Muscle of back (tissue), 11 donors: Measurements from ENCODE around the gene SPDYE2. TPM values are rescaled to one million over a fixed set of nuclear protein-coding genes. Genes with fewer than 3 reads are reported as not detected.
"Not testable (repeated sequence)": the region's sequence is repeated elsewhere in the genome, so short reads cannot be mapped to it uniquely, and the experiment has no call there.

Experiments used
- DNase-seq, 3 donors: peaks; one replicate each; pipeline versions ENCODE4 v3.0.0 to v3.0.0-alpha.2; 2013
- polyA plus RNA-seq, 10 donors: library from polyadenylated mRNA; unstranded; fragments of 120-200 nt; gene quantifications; one replicate each; pipeline ENCODE4 v1.2.1, GENCODE V29; 2013; ENCODE audit not compliant: insufficient read length in 10 of 10

The SPDYE2 gene
- polyA plus RNA-seq, 10 donors = 2.3 to 13.2 (median 5.3) TPM

DNA sequence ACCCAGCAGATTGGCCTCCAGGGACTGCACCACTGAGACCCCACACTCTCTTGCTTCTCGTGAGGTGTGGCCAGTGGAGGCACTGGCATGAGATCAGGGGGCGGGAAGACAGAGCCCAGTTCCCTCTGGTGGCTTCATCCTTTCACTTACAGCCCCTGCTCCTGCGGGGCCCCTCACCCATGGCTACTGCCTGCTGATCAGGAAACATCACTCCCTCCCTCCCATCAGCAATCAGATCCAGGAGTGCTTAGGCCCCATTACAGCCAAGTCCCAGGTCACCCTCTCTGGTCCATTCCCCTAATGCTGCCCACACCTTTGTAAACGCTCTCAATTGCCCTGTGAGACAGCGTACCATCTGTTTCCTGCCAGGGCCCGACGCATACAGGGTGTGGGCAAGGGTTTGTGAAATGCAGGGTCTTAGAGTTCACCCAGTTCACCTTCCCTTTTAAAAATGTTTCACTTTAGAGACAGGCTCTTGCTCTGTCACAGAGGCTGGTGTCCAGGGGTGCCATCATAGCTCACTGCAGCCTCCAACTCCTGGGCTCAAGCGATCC lies 15.9 kb upstream of the SPDYE2 start:
- peak in 1 of 3 donors; percentile 0 for DNase-seq

- not testable (repeated sequence) for DNase-seq
These were observed 10.4 kb upstream of the SPDYE2 start for GRCh38 chr7:102540604-102541003.

GRCh38 chr7:102542083-102542482 lies 8.9 kb upstream of the SPDYE2 start:
- not testable (repeated sequence) for DNase-seq

- DNase-seq = not testable (repeated sequence)
These were observed 8.3 kb upstream of the SPDYE2 start for GRCh38 chr7:102542771-102543170.

GRCh38 chr7:102543596-102543995 lies 7.4 kb upstream of the SPDYE2 start, which contains the start of gene UPK3BL2:
Gene UPK3BL2, minus strand, starts transcription at chr7:102543696. Its CDS starts 60 bp downstream, at chr7:102543636.
- DNase-seq = not testable (repeated sequence)

DNA sequence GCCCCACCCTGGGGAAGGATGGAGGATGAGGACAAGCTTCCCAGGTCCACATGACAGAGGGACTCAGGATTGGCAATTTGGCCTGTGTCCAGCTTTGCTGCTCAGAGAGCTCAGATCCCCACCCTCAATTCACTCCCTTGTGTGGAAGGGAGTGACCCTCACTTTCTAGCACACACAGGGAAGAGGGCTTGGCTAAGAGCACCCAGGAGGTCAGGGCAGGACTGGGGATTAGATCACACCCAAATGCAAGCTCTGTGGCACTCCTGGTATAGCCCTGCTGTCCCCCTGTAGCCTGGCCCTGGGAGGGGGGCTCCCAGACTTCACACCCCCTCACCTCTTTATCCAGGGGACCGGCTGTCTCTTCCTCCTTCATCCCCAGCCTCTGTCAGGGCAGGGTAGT lies 6.7 kb upstream of the SPDYE2 start:
- not testable (repeated sequence) for DNase-seq

- not testable (repeated sequence) for DNase-seq
These were observed 5.7 kb upstream of the SPDYE2 start for GRCh38 chr7:102545288-102545687.

GRCh38 chr7:102546353-102546752 lies 4.7 kb upstream of the SPDYE2 start:
- DNase-seq = not testable (repeated sequence)

DNA sequence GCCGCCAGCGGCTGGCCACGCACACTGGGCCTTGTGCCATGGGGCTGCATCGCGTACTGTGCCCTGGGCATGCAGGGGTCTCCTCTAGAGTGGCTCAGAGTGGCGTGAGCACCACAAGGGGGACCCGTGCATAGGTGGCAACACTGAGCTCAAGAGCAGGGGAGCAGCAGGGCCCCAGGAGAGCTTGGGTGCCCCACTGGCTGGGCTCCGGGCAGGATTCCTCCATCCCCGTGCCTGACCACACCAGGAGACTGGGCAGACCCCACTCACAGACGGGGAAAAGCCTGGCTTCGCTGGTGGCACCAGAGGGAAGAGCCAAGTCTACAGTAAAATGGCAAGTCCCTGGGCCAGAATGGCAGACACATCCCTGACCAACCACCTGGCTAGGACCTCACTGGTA lies 17.6 kb downstream of the SPDYE2 start:
- not testable (repeated sequence) for DNase-seq

- DNase-seq = peak; percentile 92 to 98 (median 94)
These were observed 21.5 kb downstream of the SPDYE2 start, which contains the start of gene POLR2J3 for GRCh38 chr7:102572261-102573239. Gene POLR2J3, minus strand, starts transcription at chr7:102572583. Its CDS starts 62 bp downstream, at chr7:102572521.

- DNase-seq = not testable (repeated sequence)
These were observed 23.6 kb downstream of the SPDYE2 start for GRCh38 chr7:102574607-102575006.

- DNase-seq = not testable (repeated sequence)
These were observed 25.3 kb downstream of the SPDYE2 start for GRCh38 chr7:102576363-102576762.

- DNase-seq = not testable (repeated sequence)
These were observed 26.6 kb downstream of the SPDYE2 start for GRCh38 chr7:102577315-102578240.

- DNase-seq = not testable (repeated sequence)
These were observed 27.5 kb downstream of the SPDYE2 start for GRCh38 chr7:102578486-102578885.

DNA sequence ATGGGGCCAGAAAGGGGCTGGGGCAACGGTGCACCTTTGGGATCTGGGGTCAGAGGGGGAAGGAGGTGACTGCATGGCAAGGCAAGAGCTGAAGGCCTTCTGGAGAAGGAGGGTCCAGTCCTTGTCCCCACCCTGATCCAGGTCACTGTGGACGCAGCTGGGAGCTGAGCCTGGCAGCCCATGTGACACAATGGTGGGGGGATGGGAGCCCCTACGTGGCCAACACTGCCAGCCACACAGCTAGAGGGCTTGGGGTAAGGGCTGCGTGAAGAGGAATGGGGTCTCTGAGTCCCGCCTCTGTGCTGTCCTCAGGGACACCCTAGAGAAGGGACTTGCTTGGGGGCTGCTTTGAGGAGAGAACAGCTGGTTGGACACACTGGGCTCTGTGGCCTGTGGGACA lies 30.7 kb downstream of the SPDYE2 start:
- not testable (repeated sequence) for DNase-seq

DNA sequence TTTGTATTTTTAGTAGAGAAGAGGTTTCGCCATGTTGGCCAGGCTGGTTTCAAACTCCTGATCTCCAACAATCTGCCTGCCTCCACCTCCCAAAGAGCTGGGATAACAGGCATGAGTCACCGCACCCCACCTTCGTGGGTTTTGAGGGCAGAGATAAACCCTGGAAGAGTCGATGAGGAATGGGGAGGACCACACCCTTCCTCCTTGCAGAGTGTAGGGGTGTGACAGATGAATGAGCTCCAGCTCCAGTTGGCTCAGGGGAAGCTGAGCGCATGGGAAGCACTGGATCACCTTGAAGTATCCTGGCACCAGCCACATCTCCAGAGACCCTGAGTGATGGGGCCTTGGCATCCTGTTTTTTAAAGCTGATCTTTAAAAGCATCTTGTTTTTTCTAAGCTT lies 32.5 kb downstream of the SPDYE2 start:
- not testable (repeated sequence) for DNase-seq

GRCh38 chr7:102589857-102590256 lies 38.8 kb downstream of the SPDYE2 start:
- not testable (repeated sequence) for DNase-seq

GRCh38 chr7:102592477-102593019 lies 41.5 kb downstream of the SPDYE2 start:
- not testable (repeated sequence) for DNase-seq

DNA sequence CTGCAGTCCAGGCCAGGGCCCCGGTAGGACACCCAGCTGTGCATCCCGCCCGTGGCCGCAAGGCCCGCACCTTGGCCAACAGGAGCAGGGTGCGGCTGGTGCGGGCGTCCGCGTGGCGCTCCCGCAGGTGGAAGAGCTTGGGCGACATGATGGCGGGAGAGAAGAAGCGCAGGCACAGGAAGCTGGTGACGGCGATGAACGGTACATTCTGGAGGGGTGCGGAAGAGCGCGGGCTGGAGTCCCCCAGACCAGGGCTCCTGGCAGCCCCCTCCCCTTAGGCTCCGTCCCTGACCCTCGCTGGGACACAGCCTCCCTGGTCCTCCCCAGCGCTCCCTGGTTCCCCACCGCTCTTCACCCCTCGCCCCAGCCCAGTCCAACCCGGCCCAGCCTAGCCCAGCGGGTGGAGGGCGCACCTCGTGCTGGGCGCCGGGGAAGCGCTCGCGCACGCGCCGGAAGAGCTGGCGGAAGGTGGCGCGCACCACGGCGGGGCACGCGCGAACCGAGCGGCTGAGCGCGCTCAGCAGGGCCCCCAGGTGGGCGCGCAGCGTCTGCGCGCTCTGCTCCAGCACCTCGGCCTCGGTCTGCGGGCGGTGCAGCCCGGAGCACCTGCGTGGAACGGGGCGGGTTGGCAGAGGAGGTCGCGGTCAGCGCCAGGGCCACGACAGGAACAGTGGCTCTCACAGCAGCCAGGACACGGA lies 42.8 kb downstream of the SPDYE2 start:
- not testable (repeated sequence) for DNase-seq

GRCh38 chr7:102596036-102596435 lies 45.0 kb downstream of the SPDYE2 start:
- DNase-seq = not testable (repeated sequence)
